Medulla oblongata (tissue), 1 donor: ENCODE measurements around the gene CNTN1.

Experiments
- DNase-seq: peaks from one replicate; pipeline ENCODE4 v3.0.0-alpha.2; 2015; ENCODE audit errors: extremely low spot score

The CNTN1 gene

DNA sequence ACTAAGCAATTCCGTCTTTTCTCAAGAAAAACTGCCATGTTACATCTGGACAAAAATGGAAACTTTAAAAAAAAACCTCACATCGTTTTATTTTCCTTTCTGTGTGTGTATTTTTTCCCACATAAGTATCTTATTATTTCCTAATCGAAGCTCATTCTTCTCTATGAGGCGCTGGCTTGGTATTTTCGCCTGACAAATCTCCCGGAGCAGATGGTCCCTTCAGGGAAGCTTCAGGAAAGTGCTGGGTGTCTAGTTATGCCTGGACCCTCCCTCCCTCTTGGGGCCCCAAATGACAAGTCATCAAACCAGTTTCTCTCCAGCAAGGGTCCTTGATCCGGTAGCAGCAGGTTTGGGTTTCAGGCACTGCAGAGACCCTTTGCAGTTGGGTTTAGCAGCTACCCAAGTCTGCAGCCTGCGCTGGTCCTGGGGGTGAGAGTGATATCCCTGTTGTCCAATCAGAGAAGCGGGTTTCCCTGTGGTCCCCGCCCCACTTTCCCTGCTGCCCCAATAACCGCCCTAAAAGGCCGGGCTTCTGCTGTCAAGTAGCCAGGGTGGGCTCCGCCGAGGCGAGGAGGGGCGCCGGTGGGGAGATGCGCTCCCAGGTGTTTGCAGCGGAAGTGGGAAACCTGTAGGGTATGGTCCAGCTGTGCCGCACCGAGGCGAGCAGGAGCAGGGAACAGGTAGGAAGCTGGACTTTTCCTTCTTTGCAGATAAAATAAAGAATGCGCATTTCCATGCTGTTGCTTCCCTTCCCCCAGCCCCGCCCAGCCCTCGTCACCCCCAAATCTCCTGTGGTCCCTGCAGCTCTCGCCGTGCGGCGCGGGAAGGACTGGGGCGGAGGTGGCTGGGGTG lies at the start of gene CNTN1:
Gene CNTN1, plus strand, starts transcription at position 527 of the 852 bp plus-strand sequence.
- DNase-seq = peak; percentile 87

DNA sequence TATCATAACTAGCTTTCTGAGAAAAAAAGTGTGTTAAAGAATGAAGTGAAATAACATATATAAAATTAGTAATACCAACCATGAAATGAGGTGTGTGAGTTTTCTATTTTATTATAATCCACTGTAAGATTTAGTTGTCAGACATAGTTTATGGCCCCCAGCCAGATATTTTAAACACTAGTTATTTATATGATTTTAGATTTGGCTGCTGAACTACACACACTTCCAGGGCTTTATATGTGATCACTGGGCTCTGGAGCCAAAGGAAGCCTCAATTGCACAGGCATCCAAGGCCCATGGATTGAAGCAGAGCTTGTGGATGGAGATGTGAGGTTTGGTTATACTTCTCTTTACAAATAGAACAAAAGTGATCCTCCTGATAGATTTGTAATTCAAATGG lies 48.7 kb upstream of the CNTN1 start:
- no peak for DNase-seq

DNA sequence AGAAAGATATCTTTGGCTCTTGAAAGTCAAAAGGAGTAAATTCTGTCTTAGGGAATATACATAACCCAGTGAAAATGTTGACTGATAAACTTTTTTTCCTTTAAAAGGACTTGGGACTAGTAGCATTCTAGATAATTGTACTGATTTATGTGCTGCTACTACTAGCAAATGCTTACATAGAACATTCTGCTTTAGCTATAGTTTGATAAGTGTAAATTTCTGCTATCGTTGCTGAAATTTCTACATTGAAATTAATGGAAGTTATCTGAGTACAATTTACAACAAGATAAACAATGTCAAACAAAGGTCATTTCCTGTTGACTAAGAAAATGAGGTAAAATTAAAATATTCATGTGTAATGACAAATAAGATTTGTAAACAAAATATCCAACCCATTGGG lies 48.3 kb upstream of the CNTN1 start:
- no peak for DNase-seq

DNA sequence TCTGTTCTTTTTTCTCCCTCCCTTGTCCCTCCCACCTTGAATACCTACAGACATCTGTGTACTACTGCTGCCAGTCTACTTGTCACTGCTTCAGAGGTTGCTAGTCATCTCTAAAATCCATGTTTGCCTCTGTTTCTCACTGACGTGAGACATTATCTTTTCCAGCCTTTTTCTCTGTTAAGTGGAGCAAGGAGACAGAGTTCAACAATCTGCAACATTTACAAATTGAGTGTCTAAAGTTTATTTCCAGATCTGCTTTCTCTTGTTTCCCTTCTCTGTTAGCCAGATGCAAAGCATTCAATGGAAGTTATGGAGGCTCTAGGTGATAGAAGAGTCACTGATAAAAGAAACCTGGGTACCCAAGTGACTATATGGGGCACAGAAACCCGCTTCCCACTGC lies 47.5 kb upstream of the CNTN1 start:
- DNase-seq = no peak

DNA sequence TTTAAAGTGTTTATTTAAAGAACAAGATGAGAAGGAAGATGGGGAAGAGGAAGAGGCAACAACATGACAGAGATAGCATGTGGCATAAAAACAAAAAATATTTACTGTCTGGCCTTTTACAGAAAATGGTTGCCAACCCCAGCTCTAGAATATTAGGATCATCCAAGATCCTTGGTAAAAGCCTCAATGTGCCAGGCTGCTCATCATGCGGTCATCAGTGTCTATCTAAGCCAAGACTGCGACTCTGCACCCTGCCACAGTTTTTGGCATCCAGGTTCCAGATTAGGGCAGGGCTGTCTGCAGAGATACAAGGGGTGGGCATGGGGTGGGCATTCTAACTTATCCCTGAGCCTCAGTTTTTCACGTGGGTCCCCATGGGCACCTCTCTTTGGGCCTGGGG lies 46.9 kb upstream of the CNTN1 start:
- no peak for DNase-seq

DNA sequence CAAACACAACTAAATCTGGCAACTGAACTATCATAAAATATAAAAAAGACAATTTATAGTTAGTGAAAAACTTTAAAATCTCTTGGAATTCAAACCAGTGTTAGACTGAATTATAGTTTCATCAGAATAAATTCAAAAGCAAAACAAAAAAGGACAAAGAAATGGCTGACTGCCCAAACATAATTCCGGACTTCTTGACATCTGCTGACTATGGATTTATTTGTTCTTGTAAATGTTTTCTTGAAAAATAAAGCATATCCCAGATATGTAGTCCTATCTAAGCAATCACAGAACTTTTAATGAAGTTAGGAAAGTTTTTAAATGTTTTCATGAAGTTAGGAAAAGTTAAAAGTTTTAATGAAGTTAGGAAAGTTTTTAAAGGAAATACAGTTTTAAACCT lies 45.8 kb upstream of the CNTN1 start:
- DNase-seq = no peak

DNA sequence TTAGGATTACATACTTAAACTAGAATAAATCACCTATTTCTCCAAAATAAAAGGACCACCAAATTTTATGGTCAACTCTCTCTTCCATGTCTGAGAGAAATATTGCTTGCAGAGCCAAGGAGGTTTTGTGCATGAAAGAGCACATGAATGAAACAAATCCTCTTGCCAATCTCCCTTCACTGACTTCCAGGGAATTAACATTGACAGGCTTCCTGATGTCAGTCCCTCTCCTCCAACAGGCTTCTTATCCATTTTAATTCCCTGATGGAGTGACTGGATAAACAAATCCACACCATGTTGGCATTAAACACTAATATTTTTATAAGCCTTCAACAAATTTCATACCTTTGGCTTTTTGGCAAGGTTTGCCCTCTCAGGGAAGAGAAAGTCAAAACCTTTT lies 45.3 kb upstream of the CNTN1 start:
- peak; percentile 11 for DNase-seq

DNA sequence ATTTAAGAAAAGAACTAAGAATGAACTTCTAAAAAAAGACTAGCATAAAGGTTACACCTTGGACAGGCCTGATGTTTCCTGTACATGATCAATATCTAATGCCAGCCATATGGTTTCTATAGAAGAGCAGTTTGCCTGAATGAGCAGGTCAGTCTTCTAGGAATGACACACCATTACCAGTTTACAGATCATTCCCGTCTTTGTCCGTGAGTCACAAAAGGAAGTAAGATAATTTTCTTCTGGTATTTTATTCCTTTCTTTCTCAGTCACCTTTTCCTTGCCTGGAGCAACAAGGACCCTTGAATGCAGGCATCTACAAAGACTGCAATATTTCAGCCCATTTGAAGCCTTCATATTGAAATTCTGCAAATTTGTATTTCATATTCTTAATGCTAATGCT lies 44.6 kb upstream of the CNTN1 start:
- DNase-seq = no peak

DNA sequence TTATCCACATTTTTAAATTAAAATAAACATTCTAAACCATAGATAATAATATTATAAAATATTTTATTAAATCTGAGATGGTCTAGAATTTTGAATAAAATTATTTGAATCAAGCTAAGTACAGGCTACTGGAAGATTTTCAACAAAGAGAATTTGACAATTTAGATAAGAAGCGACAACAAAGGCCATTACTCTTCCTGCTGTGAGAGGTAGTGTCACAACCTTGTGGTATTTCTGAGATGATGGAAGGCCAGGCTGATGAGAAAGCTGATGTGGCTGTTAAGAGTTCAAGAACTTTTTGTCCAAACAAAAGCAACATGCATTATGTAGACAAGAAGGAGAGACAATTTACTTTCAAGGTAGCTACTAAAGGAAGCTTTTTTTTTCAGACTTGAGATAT lies 43.7 kb upstream of the CNTN1 start:
- no peak for DNase-seq

DNA sequence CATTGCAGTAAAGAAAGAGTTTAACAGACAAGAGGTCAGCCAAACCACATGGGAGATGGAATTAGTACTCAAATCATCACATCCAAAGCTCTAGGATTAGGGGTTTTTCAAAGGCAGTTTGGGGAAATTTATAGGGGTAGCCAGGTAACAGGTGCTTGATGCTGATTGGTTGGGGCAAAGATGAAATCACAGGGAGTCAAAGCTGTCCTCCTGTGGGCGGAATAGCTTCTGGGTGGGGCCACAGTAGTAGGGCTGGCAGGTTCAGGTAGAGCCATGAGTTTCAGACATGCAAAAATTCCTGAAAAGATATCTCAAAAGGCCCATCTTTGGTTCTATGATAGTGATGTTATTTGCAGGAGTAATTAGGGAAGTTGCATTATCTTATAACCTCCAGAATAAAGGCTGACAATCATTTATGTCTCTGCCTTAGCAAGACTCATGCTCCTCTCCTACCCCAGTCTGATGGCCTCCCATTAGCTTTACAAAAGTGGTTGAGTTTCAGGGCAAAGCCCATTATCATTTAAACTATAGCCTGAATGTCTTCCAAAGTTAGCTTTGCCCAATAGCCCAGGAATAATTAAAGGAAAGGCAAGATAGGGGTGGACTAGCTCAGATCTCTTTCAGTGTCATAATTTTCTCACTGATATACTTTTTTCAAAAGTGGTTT lies 42.1 kb upstream of the CNTN1 start:
- no peak for DNase-seq

DNA sequence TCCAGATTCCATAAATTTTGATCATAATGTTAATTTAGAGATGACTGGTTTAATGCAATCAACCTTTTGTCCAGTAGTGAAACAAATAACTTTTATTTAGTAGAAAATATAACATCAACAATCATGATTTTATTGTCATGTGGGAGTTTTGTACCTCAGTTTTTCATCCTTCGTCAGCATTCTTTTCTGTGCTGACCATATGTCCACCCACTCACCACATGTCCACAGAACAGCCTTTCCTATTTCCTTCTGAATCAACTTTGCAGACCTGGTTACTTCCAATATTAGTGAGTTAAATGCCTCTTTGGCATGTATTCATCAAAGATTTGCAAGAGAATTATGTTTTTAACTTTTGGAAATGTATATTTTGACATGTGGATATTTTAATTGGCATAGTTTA lies 36.8 kb upstream of the CNTN1 start:
- no peak for DNase-seq

DNA sequence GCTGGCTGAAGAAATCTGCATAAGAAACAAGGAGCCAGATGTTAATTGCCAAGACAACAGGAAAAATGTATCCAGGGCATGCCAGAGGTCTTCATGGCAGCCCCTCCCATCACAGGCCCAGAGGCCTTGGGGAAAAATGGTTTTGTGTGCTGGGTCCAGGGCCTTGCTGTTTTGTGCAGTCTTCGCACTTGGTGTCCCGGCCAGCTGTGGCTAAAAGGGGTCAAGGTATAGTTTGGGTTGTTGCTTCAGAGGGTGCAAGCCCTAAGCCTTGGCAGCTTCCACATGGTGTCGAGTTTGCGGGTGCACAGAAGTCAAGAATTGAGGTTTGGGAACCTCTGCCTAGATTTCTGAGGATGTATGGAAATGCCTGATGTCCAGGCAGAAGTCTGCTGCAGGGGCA lies 29.9 kb upstream of the CNTN1 start:
- no peak for DNase-seq

DNA sequence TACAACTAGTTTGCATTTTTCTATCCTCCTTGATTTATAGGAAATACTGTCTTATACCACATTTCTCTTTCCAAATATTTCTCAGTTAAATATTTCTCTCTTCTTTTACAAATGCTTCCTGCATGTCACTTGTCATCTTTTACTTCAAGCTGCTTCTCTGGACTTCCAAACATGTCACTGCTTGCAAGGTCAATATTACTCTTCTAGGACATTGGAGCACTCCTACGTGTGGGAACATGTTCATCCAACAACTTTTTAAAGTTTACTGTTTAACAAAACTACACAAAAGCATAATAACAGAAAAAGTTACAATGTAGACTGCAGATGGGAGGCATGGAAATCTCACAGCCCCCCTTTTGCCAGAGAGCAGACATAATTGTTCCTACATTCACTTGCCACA lies 28.5 kb upstream of the CNTN1 start:
- DNase-seq = no peak

DNA sequence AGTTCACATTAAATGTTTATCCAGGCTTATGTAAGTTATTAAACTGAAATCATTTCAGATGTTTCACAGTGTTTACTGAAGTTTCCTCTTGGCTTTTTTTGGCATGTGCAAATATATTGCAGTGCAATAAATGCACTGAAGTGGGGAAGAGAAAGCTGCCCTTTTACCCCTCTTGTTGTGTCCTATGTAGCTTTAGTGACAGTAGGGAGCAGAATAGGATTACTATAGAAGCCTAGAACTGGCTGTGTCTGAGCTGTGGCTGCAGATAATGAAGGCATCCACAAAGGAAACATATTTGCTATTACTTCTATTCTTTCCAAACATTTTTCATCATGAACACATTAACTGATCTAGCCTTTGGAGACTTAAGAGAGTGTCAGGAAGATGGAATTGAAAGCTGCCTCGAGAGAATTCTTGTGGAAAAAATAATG lies 24.1 kb upstream of the CNTN1 start:
- no peak for DNase-seq

DNA sequence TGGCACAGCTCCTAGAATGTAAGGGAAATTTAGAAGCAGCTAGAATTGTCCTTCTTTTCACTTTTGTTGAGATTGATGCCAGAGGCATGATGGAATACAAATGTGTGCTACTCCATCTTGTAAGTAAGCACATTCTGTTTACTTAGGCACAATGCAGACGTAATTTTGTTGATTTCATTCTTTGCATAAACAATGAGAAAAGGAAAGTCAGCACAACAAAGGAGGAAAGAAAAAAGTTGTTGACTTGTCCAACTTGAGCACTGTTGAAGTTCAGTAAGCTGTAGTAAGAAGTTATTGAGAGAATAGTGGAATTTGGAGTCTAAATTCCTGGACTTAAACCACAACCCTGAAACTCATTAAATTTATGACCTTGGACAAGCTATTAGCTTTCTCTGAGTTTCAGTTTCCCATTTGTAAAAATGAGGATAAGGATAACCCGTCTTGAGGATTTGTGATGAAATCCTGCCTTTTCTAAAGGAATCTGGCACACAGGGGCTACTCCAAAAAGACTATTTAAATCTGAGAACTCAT lies 19.4 kb upstream of the CNTN1 start:
- DNase-seq = peak; percentile 11

DNA sequence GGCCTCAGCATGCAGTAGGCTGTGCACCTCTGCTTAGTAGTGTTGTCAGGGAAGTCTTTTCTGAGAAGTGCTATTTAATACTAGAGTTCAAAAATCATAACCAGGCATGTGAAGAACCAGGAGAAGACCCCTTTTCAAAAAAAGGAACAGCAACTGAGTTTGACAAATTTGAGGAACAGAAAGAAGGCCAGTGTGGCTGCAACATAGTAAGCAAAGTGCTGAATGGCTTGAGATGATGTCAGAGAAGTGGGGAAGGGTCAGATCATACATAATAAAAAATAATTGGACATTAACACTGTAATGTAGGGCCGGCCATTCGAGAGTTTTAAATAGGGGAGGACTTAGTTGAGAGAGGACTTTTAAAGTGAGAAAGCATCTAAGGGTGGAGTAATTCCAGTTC lies 11.1 kb upstream of the CNTN1 start:
- DNase-seq = no peak

DNA sequence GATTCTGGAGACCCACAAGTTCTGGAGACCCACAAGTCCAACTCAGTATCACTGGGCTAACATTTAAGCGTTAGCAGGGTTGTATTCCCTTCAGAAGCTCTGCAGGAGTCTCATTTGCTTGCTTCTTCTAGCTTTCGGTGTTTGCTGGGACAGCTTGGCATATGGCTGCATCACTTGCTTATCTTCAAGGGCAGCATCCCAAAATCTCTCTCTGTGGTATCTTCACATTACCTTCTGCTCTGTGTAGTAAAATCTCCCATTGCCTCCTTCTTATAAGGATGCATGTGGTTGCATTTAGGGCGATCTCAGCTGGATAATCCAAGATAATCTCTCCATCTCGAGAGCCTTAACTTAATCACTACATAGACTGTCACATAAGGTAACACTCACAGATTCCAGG lies 7.3 kb upstream of the CNTN1 start:
- no peak for DNase-seq

DNA sequence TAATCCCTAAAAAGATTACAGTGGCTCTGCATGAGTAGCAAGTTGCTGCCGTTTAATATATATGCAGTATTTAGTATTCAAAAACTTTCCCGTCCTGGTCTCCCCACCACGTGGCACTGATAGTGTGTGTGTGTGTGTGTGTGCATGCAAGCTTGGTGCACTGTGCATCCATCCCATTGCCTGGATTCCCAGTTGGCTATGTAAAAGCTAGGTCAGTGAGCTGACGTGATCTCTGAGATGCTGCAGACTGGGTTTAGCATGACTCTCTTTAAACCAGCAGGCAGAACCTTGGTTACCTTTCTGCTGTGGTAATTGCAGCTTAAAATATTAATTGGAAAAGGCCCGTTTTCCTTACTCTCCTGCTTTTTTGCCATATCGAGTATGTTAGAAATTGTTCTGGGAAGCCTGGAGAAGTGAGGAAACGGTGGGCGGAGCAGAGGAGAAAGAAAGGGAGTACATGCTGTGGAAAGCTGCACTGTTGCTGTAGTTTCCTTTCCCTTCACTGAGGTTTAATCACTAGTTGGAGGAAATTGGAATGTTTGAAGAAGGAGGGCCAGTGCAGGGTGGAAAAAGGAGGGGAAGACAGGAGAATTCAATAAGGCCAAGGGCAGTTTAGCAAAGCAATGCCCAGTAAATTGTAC lies 4.0 kb upstream of the CNTN1 start:
- DNase-seq = no peak

DNA sequence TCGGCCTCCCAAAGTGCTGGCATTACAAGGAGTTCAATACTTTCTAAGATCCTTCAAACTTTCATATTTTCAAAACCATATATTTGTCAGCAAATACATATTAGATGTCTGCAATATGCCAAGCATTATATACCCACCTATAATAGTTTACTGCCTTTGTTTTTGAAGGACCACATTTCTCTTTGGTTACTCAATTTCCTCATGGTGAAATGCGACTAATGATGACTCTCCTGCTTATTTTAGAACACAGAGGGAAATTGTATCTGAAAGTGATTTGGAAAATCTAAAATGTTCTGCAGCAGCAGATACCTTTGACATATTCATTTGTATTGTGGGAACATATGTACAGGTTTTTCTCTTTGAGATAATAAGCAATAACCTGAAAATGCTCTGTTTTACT lies 2.7 kb upstream of the CNTN1 start:
- no peak for DNase-seq

DNA sequence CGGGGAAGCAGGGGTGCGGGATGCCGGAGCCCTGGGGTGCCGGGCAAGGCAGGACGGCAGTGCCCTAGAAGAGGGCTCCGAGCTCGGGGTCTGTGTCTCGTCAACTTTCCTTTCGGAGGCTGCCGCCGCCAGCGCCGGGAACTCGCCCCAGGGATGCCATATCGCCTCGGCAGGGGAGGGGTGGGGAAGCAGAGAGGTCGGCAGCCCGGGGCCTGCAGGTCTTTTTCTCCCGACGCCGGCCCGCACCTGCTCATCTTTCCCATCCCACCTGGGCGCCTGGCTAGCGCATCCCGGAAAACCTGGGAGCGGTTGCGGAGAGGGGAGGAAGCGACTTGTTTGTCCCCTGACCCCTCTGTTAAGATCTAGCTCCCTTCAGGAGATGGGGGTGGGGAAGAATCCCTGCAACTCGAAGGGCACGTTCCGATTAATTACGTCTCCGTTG lies 547 bp downstream of the CNTN1 start:
- no peak for DNase-seq

DNA sequence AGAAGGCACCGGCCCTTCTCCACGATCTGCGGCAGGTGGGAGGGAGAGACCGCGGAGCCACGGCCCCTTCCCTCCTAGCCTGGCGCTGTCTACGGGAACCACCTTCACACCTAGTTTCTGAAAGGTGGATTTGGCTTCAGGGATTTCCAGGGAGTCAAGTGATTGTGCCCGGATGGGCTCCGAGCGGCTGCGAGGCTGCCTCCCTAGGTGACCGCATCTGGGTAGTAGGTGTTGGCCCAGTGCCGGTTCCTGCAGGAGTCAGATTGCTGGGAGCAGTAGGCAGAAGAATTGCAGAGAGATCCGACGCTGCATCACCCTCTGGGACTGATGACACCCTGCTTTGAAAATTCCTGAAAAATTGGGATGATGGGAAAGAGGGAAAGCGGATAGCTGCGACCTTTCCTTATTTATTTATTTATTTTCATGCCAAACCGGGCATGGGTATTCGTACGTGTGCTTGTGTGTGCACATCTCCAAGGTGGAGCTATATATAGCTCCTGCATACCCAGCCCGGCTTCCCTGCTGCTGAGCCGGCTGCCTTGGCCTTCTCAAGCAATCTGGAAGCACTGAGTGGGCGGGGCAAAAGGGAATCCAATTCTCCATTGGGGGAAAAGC lies 1.1 kb downstream of the CNTN1 start:
- DNase-seq = peak; percentile 66

DNA sequence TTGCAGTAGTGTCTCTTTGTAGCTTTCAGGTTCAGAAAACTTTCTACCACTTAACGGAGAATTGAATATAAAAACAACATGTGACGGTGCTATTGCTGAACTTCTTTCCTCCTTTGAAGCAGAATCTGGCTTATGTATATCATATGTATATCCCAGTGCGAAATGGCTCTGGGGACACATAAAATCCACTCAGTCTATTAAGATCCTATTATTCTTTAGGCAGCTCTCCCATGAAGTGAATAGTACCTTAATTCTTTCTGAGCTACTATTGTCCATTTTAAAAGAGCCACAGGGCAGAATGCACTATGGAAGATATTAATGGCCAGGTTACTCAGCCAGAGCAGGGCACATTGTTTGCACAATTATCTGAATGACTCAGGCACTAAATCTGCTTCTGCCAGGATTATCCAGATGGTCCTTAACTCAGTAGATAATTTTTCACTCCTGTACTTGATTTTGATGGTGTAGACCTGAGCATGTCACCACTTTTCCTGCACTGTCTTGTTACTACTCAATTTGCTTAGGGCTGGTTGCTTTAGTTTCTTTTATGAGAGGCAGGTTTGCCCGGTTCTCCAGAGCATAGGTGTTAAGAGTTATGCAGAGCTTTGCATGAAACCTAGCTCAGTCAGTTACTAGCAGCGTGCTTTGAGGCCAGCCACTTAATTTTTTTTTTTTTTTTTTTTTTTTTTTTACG lies 5.5 kb downstream of the CNTN1 start:
- DNase-seq = no peak
